GM04503 (cell line): ENCODE results near the gene FBXL13.
"Not testable (repeated sequence)": the region's sequence is repeated elsewhere in the genome, so short reads cannot be mapped to it uniquely, and the experiment has no call there.

Experiments used
- DNase-seq: peaks from one replicate; pipeline ENCODE4 v3.0.0-alpha.2; 2012; ENCODE audit warnings: low read depth

The FBXL13 gene

DNA sequence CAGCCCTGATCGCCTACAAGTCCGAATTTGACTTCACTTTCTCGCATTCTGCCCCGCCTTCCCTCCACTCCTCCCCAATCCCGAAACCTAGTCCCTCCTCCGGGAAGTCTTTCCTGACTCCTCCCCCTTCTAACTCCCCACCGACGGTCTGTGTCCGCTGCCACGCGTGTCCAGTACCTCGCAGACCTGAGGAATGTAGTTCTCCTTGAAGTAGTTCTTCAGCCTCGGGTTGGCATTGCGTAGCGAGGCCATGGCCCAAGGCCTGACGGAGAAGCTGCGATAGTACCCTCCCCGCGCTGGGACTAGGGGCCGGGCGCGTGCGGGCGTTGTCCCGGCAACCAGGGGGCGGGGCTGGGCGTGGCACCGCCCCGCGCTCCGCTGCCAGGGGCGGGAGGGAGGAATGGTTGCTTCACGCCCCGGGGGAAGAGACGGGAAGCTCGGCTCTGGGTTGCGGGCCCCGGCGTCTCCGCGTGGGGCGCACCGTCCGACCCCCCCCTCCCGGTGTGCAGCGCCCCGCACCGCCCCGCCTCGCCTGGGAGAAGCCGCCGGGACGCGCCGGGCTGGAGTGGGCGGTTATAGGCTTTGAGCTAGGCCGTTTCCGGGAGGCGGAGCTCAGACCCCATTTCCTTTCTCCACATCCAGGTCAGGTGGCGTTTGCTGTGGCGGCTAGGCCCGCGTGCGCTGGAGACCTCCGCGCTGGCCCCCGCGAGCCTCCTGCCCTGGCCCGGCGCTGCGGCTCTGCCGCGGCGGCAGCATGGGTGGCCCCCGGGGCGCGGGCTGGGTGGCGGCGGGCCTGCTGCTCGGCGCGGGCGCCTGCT is at the start of gene FBXL13, which contains the start of gene ARMC10:
FBXL13 (minus strand) TSS at position 278 of the 818 bp plus-strand sequence.
ARMC10 (plus strand) TSS at position 622 of the 818 bp plus-strand sequence; CDS start at position 755, 133 bp downstream.
- peak; percentile 67 for DNase-seq

DNA sequence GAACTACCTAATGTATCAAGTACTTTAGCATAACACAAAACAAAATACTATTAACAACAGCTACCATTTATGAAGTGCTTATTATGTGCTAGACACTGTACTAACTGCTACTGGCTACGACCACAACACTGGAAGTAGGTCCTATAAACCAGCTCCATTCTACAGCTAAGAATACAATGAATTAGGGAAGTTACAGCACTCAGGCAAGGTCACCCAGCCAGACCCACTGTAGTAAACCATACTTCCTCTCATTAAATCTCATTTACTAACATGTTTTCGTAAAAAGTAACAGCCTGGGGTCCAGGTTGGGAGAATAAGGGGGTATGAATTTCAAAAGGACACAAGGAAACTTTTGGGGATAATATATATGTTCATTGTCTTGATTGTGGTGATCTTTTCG is 48.9 kb upstream of the FBXL13 start:
- no peak for DNase-seq

DNA sequence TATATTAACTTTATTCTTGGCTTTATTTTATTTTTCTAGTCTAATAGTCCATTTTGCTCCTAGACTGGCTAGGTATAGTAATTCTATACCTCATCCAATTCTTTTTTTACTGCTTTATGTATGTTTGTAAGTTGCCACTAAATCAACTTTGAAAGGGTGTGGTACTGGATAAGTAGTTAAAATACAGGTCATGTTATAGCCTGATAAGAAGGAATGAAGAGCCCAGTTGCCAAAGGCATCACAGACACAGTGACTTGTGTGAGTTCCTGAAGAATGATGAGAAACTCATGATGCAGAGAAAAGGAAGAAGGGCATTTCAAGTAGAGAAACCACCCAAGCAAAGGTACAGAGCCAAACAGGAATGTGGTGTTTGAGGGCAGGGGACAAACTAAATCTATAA is 47.0 kb upstream of the FBXL13 start:
- DNase-seq = no peak

DNA sequence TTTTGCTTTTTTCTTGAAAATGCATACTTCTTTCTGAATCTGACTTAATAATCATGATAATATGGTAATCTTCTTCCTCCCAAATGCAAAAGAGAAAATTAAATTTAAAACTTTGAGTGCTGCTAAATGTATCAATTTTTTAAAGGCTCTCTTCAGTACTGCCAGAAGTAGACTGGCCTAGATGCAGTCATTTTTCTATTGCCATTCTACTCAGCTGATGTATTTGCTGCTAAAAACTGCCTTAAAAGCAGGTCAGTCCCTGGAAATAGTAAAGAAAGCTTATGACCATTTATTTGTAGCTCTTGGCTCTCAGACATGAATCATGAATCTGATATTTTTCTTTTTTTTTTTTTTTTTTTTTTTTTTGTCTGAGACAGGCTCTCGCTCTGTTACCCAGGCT is 45.8 kb upstream of the FBXL13 start:
- DNase-seq = no peak

DNA sequence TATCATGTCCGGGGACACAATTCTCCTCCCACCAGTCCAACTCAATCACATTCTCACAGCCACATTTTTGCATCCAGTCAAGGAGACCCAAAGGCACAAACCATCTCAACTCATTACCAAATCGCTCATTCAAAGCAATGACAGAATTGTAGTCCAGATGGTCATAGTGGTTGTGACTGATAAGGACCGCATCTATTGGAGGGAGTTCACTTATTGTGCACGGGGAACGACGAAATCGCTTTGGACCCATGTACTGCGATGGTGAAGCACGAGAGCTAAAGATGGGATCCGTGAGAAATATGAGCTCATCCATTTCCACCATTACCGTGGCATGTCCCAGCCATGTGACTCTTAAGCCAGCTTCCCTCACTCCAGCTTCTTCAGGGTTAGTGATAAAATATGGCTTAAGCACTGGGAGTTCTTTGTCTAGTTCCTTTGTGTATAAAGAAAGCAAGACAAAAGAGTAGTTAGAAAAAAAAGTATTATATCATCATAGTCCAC is 45.2 kb upstream of the FBXL13 start:
- no peak for DNase-seq

DNA sequence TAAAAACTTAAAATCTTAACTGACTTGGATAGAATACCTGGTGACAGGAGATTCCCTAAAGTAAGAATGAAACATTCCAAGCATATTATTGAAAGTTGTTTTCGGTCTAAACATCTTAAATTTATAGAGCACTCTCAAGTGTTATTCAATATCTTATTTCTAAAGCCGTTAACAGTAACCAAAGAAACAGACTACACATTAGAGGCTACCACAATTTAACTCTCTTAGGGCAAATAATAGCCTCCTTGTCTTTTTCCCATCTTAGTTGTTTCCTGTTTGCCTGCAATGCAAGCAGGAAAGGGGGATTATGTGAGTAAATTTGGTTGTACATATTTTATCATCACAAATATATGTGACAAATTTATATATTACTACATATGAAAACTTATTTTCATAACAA is 42.9 kb upstream of the FBXL13 start:
- DNase-seq = no peak

DNA sequence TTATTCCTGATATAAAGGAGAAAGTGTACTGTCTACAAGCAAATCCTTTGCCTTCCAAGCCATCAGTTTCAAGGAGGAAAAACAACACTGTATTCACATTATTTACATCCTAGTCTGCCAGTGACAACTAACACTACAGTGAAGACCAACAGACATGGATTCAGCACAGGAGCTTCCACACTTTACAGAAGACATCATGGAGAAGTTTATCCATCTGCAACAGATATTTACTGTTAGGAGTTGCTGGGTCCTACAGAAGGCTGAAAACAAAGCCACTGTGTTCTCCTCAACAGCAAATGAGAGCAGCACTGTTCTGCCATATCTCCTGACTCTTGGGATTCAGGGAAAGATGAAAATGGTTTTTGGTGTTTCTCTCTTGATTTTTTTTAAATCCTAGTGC is 42.4 kb upstream of the FBXL13 start:
- DNase-seq = no peak

DNA sequence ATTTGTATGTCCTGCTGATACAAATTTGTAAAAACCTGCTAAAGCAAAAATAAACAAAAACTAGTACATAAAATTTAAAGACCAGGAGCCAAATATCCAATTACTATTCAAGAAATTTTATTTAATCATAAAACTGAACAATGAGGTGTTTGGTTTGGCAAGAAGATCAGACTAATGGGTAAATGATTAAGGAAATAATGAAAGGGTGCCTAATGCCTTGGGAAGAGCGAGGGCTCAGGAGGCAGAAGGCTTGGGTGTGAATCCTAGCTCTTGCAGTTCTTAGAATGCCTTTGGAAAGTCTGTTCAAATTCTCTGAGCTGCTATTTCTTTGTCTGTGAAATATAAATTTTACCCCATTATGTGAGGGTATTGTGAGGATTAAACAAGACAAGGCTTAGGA is 41.9 kb upstream of the FBXL13 start:
- no peak for DNase-seq

DNA sequence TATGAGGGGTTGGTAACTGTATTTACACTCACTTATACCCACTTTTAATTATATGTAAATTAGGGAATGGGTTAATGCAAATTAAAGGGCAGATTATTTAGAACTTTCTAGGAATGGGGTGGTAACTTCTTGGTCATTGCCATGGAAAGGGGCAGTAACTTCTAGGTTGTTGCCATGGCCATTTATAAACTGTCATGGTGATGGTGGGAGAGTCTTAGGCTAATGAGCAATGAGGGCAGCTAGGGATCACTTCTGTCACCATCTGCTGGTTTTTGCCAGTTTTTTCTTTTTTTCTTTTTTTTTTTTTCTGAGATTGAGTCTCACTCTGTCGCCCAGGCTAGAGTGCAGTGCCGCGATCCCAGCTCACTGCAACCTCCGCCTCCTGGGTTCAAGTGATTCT is 41.2 kb upstream of the FBXL13 start:
- no peak for DNase-seq

DNA sequence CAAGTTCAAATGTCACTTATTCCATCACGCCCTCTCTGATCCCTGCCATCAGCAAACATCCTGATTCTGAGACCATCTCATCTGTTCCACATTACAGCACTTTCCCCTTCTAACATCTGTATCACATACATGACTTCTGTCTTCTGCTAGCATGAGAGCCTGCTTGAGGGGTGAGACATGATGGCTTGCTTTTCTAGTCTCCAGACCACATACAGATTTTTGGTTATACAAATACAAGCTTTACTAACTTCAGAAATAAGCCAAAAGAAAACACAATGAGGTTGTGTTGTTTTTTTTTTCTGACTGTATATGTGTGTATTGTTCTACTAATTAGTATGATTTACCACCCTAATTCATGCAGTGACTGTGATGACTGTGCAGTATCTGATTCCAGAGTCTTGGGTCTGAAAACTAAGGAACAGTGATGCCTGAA is 40.0 kb upstream of the FBXL13 start:
- DNase-seq = peak; percentile 3

DNA sequence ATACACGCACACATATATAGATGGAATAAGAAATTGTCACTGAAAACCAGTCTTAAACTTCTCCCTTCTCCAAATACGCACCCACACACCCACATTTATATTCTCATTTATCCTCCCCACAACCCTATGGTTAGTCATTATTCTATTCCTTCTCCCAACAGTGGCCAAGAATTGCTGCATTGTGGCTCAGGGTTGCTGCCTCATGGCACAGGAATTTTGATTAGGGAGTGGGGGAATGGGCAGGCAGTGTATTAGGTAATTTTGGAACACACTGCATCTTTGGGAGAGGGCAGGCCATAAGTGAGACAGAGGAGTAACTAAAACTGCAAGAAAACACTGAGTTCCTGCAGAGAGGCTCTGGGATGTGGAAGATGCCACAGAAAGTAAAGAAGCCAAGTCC is 38.6 kb upstream of the FBXL13 start:
- peak; percentile 94 for DNase-seq

DNA sequence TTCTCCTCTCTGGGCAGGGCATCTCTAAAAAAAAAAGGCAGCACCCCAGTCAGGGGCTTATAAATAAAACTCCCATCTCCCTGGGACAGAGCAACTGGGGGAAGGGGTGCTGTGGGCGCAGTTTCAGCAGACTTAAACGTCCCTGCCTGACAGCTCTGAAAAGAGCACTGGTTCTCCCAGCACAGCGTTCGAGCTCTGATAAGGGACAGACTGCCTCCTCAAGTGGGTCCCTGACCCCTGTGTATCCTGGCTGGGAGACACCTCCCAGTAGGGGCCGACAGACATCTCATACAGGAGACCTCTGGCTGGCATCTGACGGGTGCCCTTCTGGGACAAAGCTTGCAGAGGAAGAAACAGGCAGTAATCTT is 32.1 kb upstream of the FBXL13 start:
- not testable (repeated sequence) for DNase-seq

DNA sequence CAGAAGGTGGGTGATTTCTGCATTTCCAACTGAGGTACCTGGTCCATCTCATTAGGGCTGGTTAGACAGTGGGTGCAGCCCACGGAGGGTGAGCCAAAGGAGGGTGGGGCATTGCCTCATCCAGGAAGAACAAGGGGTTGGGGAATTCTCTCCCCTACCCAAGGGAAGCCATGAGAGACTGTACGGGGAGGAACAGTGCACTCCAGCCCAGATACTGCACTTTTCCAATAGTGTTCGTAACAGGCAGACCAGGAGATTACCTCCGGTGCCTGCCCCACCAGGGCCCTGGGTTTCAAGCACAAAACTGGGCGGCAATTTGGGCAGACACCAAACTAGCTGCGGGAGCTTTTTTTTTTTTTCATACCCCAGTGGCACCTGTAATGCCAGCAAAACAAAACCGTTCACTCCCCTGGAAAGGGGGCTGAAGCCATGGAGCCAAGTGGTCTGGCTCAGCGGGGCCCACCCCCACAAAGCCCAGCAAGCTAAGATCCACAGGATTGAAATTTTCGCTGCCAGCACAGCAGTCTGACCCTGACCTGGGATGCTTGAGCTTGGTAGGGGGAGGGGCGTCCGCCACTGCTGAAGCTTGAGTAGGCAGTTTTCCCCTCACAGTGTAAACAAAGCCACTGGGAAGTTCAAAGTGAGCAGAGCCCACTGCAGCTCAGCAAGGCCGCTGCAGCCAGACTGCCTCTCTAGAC is 31.6 kb upstream of the FBXL13 start:
- DNase-seq = no peak

DNA sequence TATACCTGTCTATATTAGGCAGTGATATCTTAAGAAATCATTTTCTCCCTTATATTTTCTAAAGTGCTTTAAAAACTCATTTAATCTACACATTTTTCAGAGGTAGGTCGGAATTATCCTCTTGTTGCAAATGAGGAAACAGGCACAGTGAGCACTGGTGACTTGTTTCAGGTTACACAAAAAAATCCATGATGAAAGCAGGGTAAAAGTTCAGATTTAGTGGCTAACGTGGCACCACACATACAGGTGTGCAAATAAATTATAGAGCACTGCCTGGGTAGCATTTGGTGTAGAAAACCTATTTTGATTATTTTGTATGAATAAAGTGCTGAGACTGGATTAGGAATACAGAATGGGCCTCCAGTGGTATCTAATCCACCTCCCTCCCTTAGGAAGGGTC is 26.9 kb upstream of the FBXL13 start:
- no peak for DNase-seq

DNA sequence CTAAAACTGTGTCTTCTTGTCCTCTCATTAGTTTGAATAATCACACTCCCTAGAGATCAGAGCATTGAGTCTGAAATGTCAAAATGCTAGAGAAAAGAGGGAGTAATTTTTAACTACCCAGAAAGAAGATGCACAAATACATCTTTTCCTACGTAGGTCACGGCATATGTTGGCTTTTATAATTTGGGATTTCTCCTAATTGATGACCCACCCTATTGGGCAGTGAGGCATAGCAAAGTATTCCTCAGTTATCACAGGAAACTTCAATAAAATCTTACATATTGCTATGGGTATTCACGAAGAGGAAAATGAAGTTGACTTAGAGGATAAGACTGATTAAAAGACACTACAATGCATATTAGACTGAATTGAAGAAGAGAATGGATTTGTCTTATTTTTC is 25.8 kb upstream of the FBXL13 start:
- no peak for DNase-seq

DNA sequence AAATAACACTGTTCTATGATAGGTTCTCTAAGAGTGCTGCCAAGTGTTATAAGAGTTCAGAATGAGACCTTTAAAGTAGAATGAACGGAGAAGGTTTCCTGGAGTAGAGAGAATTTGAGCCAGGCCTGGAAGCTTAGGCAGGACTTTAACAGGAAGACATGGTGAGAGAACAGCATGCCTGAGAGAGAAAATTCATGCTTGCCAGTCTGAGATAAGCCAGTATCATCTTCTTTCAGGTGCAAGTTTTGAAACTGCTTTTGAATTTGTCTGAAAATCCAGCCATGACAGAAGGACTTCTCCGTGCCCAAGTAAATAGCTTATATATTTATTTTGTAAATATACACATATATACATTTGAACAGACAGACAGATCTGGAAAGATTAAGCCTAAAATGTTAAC is 22.4 kb upstream of the FBXL13 start:
- no peak for DNase-seq

DNA sequence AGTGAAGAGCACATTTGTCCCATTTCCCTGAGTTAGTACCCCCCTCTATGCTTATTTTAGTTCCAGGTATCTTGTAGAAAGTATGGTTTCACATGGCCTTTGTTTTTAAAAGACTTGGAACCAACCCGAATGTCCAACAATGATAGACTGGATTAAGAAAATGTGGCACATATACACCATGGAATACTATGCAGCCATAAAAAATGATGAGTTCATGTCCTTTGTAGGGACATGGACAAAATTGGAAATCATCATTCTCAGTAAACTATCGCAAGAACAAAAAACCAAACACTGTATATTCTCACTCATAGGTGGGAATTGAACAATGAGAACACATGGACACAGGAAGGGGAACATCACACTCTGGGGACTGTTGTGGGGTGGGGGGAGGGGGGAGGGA is 21.0 kb upstream of the FBXL13 start:
- DNase-seq = not testable (repeated sequence)

DNA sequence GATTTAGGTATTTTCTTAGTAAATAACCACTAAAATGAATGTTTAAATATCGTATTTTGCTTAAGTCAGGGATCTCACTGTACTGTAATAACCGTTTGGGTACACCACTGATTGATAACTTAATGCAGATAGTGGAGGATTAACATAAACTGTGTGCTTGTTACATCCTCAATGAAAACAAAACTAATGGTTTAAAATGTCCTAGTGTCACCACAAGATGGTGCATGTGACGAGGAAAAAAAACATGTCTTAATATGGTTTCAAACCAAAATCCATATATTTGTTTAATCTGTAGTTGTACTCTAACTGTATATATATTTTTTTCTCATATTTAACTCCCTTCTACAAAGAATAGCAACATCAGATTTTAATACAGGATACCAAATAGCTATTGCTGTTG is 19.5 kb upstream of the FBXL13 start:
- DNase-seq = no peak

DNA sequence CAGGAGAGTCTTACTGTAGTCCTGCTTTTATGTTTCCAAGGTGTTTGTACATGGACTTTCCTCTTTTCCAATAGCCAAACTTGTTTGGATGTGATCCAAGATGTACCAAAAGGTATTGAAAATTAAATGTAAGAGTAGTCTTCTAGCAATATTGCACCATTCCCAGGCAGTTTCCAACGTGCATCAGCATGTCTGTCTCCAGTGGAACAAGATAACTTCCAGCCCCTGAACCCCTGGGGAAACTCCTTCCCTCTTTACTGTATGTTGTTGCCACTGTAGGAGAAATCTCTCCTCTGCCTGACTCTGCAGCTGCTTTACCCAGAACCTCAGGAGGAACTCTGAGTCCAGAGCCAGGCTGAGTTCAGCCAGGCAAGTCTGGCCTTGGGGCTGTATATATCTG is 18.8 kb upstream of the FBXL13 start:
- DNase-seq = no peak

DNA sequence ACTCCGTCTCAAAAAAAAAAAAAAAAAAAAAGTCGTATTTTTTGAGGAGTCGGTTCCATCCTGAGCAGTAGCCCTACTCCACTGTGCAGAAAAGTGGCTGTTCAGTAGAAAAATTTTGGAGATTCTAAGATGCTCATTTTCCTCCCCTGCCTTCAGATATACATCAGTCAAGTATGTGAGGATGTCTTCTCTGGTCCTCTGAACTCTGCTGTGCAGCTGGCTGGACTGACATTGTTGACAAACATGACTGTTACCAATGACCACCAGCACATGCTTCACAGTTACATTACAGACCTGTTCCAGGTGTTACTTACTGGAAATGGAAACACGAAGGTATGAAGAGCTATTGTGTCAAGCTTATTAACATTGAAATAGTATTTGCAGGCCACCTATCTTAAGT is 17.7 kb upstream of the FBXL13 start:
- not testable (repeated sequence) for DNase-seq

DNA sequence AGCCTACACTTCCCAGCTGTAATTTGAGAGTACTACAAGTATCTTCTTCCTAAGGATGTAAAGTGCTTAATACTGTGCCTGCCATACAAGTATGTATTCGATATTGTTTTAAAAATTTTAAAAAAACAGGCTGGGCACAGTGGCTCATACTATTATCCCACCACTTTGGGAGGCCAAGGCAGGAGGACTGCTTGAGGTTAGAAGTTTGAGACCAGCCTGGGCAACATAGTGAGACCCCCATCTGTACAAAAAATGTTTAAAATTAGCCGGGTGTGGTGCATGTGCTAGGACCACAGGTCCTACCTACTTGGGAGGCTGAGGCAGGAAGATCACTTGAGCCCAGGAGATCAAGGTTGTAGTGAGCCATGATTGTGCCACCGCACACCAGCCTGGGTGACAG is 8.6 kb upstream of the FBXL13 start:
- DNase-seq = no peak

DNA sequence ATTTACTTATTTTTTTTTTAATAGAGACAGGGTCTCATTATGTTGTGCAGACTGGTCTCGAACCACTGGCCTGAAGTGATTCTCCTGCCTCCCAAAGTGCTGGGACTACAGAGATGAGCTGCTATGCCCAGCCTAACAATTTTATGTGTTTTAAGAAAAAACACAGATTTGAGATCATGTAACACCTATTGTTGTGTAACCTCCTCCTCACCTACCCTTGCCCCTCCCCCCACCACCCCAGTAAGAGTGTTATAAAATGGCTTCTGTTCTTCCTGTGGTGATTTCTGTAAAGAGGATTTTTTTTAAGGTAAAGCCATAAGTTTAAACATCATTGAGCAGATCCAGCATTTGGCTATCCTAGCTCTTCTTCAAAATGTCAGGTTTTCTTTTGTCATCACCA is 7.9 kb upstream of the FBXL13 start:
- no peak for DNase-seq

DNA sequence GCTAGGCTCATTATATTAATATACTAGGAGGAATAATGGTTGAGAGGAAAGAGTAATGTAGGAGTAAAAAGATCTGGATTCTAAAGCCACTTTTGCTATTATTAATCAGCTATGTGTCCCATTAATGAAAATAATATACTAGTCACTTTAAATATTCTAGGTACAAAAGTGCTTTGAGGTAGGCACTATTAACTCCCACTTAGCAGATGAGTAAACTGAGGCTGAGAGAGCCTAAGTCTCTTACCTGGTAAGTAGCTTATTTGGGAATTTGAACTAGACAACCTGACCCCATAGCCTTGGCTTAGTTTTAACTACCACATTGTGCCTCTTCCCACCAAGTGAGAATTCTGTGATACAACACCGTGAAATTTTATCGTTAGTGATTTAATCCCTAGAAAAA is 6.3 kb upstream of the FBXL13 start:
- DNase-seq = no peak
